Kidney (tissue), 22 donors: ENCODE data around the gene POLR3E. TPM values are rescaled to one million over a fixed set of nuclear protein-coding genes. Genes with fewer than 3 reads are reported as not detected.

Source experiments
- DNase-seq, 5 donors: peaks; one replicate each; pipeline ENCODE4 v3.0.0-alpha.2; 2013 to 2020
- FAIRE-seq: peaks from 2 replicates; lab custom pipeline; 2012; peaks lifted over from hg19 to GRCh38; lab: Jason Lieb, UNC
- H3K27ac ChIP-seq, 2 donors: one replicate each; pipeline ENCODE4 v1.7.0; 2013; ENCODE audit warnings: low read depth in 2 of 2, low read length in 2 of 2, inconsistent platforms in 1 of 2
- H3K27me3 ChIP-seq: one replicate; pipeline ENCODE4 v1.7.1; 2013; ENCODE audit warnings: low read length, inconsistent platforms; ENCODE audit not compliant: control insufficient read depth, insufficient read depth
- H3K36me3 ChIP-seq, 3 donors: one replicate each; pipeline versions ENCODE4 v1.7.0 to v1.7.1; 2013; ENCODE audit warnings: low read length in 3 of 3, control low read depth in 1 of 3, inconsistent platforms in 1 of 3; ENCODE audit not compliant: insufficient read depth in 3 of 3, control insufficient read depth in 2 of 3
- H3K4me1 ChIP-seq, 3 donors: one replicate each; pipeline versions ENCODE4 v1.7.0 to v1.7.1; 2013; ENCODE audit warnings: low read length in 3 of 3, inconsistent platforms in 1 of 3, low read depth in 1 of 3; ENCODE audit not compliant: control insufficient read depth in 2 of 3, insufficient read depth in 2 of 3
- H3K4me3 ChIP-seq, 3 donors: one replicate each; pipeline versions ENCODE4 v1.7.0 to v1.8.1; 2013; ENCODE audit warnings: low read length in 3 of 3, control low read depth in 1 of 3, inconsistent platforms in 1 of 3
- H3K9ac ChIP-seq, 3 donors: one replicate each; pipeline versions ENCODE4 v1.7.0 to v1.7.1; 2013; ENCODE audit warnings: low read length in 3 of 3, control low read depth in 1 of 3, inconsistent platforms in 1 of 3
- H3K9me3 ChIP-seq, 3 donors: one replicate each; pipeline versions ENCODE4 v1.7.0 to v1.7.1; 2013; ENCODE audit warnings: low read length in 3 of 3, control low read depth in 1 of 3, inconsistent platforms in 1 of 3; ENCODE audit not compliant: control insufficient read depth in 2 of 3, insufficient read depth in 1 of 3
- intact Hi-C: fragments of 100-400 bp; cut with DNase I; formaldehyde crosslinking; loops from one replicate; pipeline ENCODE4 v1.11.1; 2022
- long read RNA-seq, 10 donors: library from polyadenylated mRNA in 1 of 10; unstranded in 1 of 10; transcript quantifications; one replicate each; pipeline ENCODE4 v2.0.0 and lab custom pipeline, GENCODE V29; 2021 to 2026
- polyA plus RNA-seq: library from polyadenylated mRNA; stranded (reverse); fragments of 350-450 nt; fragmentation: Illumina TruSeq; extraction: RNeasy Lipid Tissue Mini Kit (QIAGEN cat#74804); gene quantifications from one replicate; pipeline ENCODE4 v1.2.3, GENCODE V29; 2014; ENCODE audit warnings: low read depth, low replicate concordance; ENCODE audit not compliant: insufficient read depth
- total RNA-seq: library from RNA; stranded (reverse); fragmentation: NEBNext Ultra II Directional; extraction: Animal tissue kit (Norgen Biotek cat#: 25700); gene quantifications from one replicate; pipeline ENCODE4 v1.2.1, GENCODE V29; 2021
- TF ChIP-seq, protein P1 (sequence below): IDR thresholded peaks from 3 replicates; pipeline ENCODE4 v1.5.1; 2012; ENCODE audit warnings: mild to moderate bottlenecking, moderate library complexity, borderline replicate concordance; ENCODE audit not compliant: insufficient read depth; ENCODE audit errors: extremely low read depth
- donor health status: control.
- donor health status: control.
- donor health status: control.
- donor health status: control.
- donor health status: control.
- donor health status: DM: yes; HTN: yes; CAD: no.
- donor health status: Normal renal cell carcinoma (clear cell type).

POLR3E gene
- 41.4 TPM for total RNA-seq
- 21.3 TPM for polyA plus RNA-seq
- long read RNA-seq, donor 1, transcript POLR3E-213 (2 exons, 1,549 nt), result major isoform, 6 of 21 reads
- long read RNA-seq, donor 1, partial matches to known transcripts, result 13 of 21 reads
- long read RNA-seq, donor 1, other reads (novel, unspliced or antisense), result 0 of 21 reads
- long read RNA-seq, donor 2, partial matches to known transcripts, result 0 of 7 reads
- long read RNA-seq, donor 2, other reads (novel, unspliced or antisense), result 0 of 7 reads
- long read RNA-seq, donor 3, transcript POLR3E-213 (2 exons, 1,549 nt), result minor isoform, 5 of 29 reads
- long read RNA-seq, donor 3, transcript POLR3E-201 (21 exons, 3,697 nt), result major isoform, 8 of 29 reads
- long read RNA-seq, donor 3, partial matches to known transcripts, result 15 of 29 reads
- long read RNA-seq, donor 3, other reads (novel, unspliced or antisense), result 0 of 29 reads
- long read RNA-seq, donor 4, transcript POLR3E-213 (2 exons, 1,549 nt), result major isoform, 11 of 15 reads
- long read RNA-seq, donor 4, partial matches to known transcripts, result 0 of 15 reads
- long read RNA-seq, donor 4, other reads (novel, unspliced or antisense), result 0 of 15 reads
- long read RNA-seq, donor 5, result 0 reads
- long read RNA-seq, donor 6, partial matches to known transcripts, result 0 of 3 reads
- long read RNA-seq, donor 6, other reads (novel, unspliced or antisense), result 0 of 3 reads
- long read RNA-seq, donor 7, transcript POLR3E-201 (21 exons, 3,697 nt), result major isoform, 9 of 25 reads
- long read RNA-seq, donor 7, partial matches to known transcripts, result 7 of 25 reads
- long read RNA-seq, donor 7, other reads (novel, unspliced or antisense), result 7 of 25 reads
- long read RNA-seq, donor 8, partial matches to known transcripts, result 0 of 3 reads
- long read RNA-seq, donor 8, other reads (novel, unspliced or antisense), result 0 of 3 reads
- long read RNA-seq, donor 9, full-length matches to known transcripts, result 4 of 4 reads
- long read RNA-seq, donor 9, partial matches to known transcripts, result 0 of 4 reads
- long read RNA-seq, donor 9, other reads (novel, unspliced or antisense), result 0 of 4 reads
- long read RNA-seq, donor 10, transcript POLR3E-213 (2 exons, 1,549 nt), result major isoform, 16 of 16 reads
- long read RNA-seq, donor 10, partial matches to known transcripts, result 0 of 16 reads
- long read RNA-seq, donor 10, other reads (novel, unspliced or antisense), result 0 of 16 reads

GRCh38 chr16:22297114-22297870, at the start of gene POLR3E:
TSS of gene POLR3E (plus strand) at chr16:22297409. CDS start at chr16:22302969, 5,560 bp downstream.
- intact Hi-C loops, result no loop called here
- peak; percentile 66 for FAIRE-seq
- peak; percentile 99 to 100 (median 100) for DNase-seq
- H3K9me3 ChIP-seq, result no peaks in the 10 kb centered on the region
- H3K4me1 ChIP-seq, result peaks cover 0 to 12% (median 5%) of the 10 kb centered on the region in 3 donors
- H3K4me3 ChIP-seq, result peak within 1 kb of the TSS; percentile 88 to 96 (median 91)
- H3K27me3 ChIP-seq, result no peaks in the 10 kb centered on the region
- H3K36me3 ChIP-seq, result peaks cover 0 to 6% (median 0%) of the 10 kb centered on the region in 3 donors
- TF ChIP-seq, protein P1, sequence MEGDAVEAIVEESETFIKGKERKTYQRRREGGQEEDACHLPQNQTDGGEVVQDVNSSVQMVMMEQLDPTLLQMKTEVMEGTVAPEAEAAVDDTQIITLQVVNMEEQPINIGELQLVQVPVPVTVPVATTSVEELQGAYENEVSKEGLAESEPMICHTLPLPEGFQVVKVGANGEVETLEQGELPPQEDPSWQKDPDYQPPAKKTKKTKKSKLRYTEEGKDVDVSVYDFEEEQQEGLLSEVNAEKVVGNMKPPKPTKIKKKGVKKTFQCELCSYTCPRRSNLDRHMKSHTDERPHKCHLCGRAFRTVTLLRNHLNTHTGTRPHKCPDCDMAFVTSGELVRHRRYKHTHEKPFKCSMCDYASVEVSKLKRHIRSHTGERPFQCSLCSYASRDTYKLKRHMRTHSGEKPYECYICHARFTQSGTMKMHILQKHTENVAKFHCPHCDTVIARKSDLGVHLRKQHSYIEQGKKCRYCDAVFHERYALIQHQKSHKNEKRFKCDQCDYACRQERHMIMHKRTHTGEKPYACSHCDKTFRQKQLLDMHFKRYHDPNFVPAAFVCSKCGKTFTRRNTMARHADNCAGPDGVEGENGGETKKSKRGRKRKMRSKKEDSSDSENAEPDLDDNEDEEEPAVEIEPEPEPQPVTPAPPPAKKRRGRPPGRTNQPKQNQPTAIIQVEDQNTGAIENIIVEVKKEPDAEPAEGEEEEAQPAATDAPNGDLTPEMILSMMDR, result peak; percentile 98
- H3K27ac ChIP-seq, result peak within 1 kb of the TSS; percentile 96
- peak within 1 kb of the TSS; percentile 87 to 89 (median 87) for H3K9ac ChIP-seq

- peaks cover 0 to 8% (median 7%) of the 10 kb centered on the region in 3 donors for H3K36me3 ChIP-seq
- no peak for DNase-seq
- peaks cover 0 to 2% (median 0%) of the 10 kb centered on the region in 3 donors for H3K9me3 ChIP-seq
- no peaks in the 10 kb centered on the region for H3K4me1 ChIP-seq
- H3K9ac ChIP-seq, result no peak overlapping the region
- no peak overlapping the region for H3K27ac ChIP-seq
- FAIRE-seq, result no peak
- intact Hi-C loops, result no loop called here
- H3K4me3 ChIP-seq, result no peak overlapping the region
- TF ChIP-seq, protein P1, result no peak
- no peaks in the 10 kb centered on the region for H3K27me3 ChIP-seq
These were observed 46.7 kb upstream of the POLR3E start for GRCh38 chr16:22250522-22250921.

GRCh38 chr16:22252317-22252716, 44.9 kb upstream of the POLR3E start:
- intact Hi-C loops, result no loop called here
- no peaks in the 10 kb centered on the region for H3K27me3 ChIP-seq
- FAIRE-seq (no peak), DNase-seq (no peak)
- peaks cover 0 to 14% (median 12%) of the 10 kb centered on the region in 3 donors for H3K36me3 ChIP-seq
- H3K4me3 ChIP-seq, result no peak overlapping the region
- H3K27ac ChIP-seq, result no peak overlapping the region
- TF ChIP-seq, protein P1, result no peak
- no peak overlapping the region for H3K9ac ChIP-seq
- no peaks in the 10 kb centered on the region for H3K4me1 ChIP-seq
- H3K9me3 ChIP-seq, result peaks cover 0 to 2% (median 0%) of the 10 kb centered on the region in 3 donors
